Adrenal gland (tissue), 12 donors: Measurements from ENCODE around the gene GSK3B. TPM values are rescaled to one million over a fixed set of nuclear protein-coding genes. Genes with fewer than 3 reads are reported as not detected.

Source experiments
- DNase-seq, 7 donors: peaks; one replicate each; pipeline ENCODE4 v3.0.0-alpha.2; 2019 to 2020
- H3K27ac ChIP-seq, 5 donors: fragments of 200-600 bp; sonication (generic) in 4 of 5; 1 replicate in 3 of 5; 2 replicates in 2 of 5; pipeline versions ENCODE4 v1.5.1 to v1.8.0; 2016 to 2020; ENCODE audit warnings: mild to moderate bottlenecking in 1 of 5
- H3K27me3 ChIP-seq: fragments of 200-600 bp; 2 replicates; pipeline ENCODE4 v1.8.0; 2021
- H3K36me3 ChIP-seq, 2 donors: fragments of 200-600 bp; replicated peaks in 1 of 2; 1 replicate in 1 of 2; 2 replicates in 1 of 2; pipeline versions ENCODE4 v1.5.1 to v1.8.0; 2018 to 2022
- H3K4me1 ChIP-seq, 2 donors: fragments of 200-600 bp; replicated peaks in 1 of 2; 1 replicate in 1 of 2; 2 replicates in 1 of 2; pipeline versions ENCODE4 v1.5.1 to v1.8.0; 2018 to 2021
- H3K4me3 ChIP-seq, 4 donors: fragments of 200-600 bp; sonication (generic) in 3 of 4; one replicate each; pipeline ENCODE4 v1.5.1; 2016 to 2018
- H3K9me3 ChIP-seq, 3 donors: fragments of 200-600 bp; sonication (generic) in 1 of 3; replicated peaks in 1 of 3; 1 replicate in 2 of 3; 2 replicates in 1 of 3; pipeline versions ENCODE4 v1.5.1 to v1.8.0; 2016 to 2021
- POLR2A ChIP-seq, 2 donors: fragments of 450-650 bp; IDR thresholded peaks; one replicate each; pipeline ENCODE4 v1.6.1; 2017; ENCODE audit warnings: antibody characterized with exemption in 2 of 2, mild to moderate bottlenecking in 2 of 2, moderate library complexity in 1 of 2
- WGBS, 4 donors: extraction: QIAGEN DNeasy Blood & Tissue Kit in 2 of 4; methylation state at CpG; one replicate each; pipeline versions ENCODE4 v1.1.5 to v1.1.7; 2013 to 2017; 5-methylcytosine and 5-hydroxymethylcytosine counted together
- intact Hi-C, 2 donors: fragments of 100-400 bp; cut with DNase I; formaldehyde crosslinking; loops; one replicate each; pipeline versions ENCODE4 v1.14.1 to v1.15.0; 2022 to 2023
- polyA plus RNA-seq, 3 donors: library from polyadenylated mRNA; stranded (reverse); fragments of 200-250 nt in 2 of 3; fragments of 350-450 nt in 1 of 3; fragmentation: Illumina TruSeq in 1 of 3; extraction: RNeasy Lipid Tissue Mini Kit (QIAGEN cat#74804) in 1 of 3; gene quantifications; one replicate each; pipeline ENCODE4 v1.2.3, GENCODE V29; 2013 to 2014
- total RNA-seq, 9 donors: library from RNA; depleted of rRNA in 4 of 9; stranded (reverse); fragments of >200 nt in 4 of 9; fragments of 120-200 nt in 1 of 9; fragmentation: NEBNext Ultra II Directional in 1 of 9; extraction: Animal tissue kit (Norgen Biotek cat#: 25700) in 1 of 9; gene quantifications; one replicate each; pipeline versions ENCODE4 v1.1.0 to v1.2.4, GENCODE V29; 2013 to 2023
- TF ChIP-seq, protein P1 (sequence below), 6 experiments: fragments of 450-650 bp in 4 of 6; fragments of 200-600 bp in 2 of 6; sonication (generic) in 1 of 6; IDR thresholded peaks; 1 replicate in 5 of 6; 2 replicates in 1 of 6; pipeline versions ENCODE4 v1.5.1 to v1.8.0; 2016 to 2021; ENCODE audit warnings: antibody characterized with exemption in 6 of 6, mild to moderate bottlenecking in 2 of 6, moderate library complexity in 1 of 6
- donor health status: healthy with polysubstance abuse.
- donor health status: Bipolar disorder and iron deficiency.
- donor health status: DM: yes; HTN: yes; CAD: no.
- donor health status: DM: no; HTN: no; CAD: no.
- donor health status: DM: no; HTN: no; CAD: no.
- donor health status: DM: yes; HTN: yes; CAD: no.

The GSK3B gene
- total and polyA plus RNA-seq, 12 donors: 10.0 to 63.7 (median 44.8) TPM

DNA sequence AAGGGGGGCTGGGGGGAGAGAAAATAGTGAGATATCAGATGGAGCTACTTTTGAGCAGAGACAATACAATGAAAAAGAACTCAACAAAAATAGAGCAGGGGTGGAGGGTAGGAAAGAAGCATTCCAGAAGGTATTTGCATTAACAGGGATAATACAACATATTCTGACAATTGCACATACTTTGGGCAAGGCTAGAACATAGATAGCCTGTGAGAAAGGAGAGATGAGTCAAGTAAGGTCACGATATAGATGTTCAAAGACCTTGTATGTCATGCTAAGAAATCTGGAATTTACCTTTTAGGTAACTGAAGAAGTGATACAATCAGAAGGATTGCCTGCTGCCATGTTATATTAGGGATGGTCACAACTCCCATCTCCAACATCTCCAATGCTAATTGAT, 155.2 kb downstream of the GSK3B start:
- H3K9me3 ChIP-seq: peaks cover 0 to 4% (median 0%) of the 10 kb centered on the region in 3 donors
- intact Hi-C loops: no loop called here
- no peak for DNase-seq
- no peak overlapping the region for H3K27ac ChIP-seq
- 65 to 83% (median 72%) methylated on average over 1 of the region's 1 CpG for WGBS, 4 donors
- peaks cover 0 to 5% of the 10 kb centered on the region in 2 donors for H3K4me1 ChIP-seq
- no peaks in the 10 kb centered on the region for H3K27me3 ChIP-seq
- H3K36me3 ChIP-seq: no peaks in the 10 kb centered on the region
- H3K4me3 ChIP-seq: no peak overlapping the region
- no peak for TF ChIP-seq POLR2A (IDR thresholded peaks at IDR 0.05)
- TF ChIP-seq, protein P1, sequence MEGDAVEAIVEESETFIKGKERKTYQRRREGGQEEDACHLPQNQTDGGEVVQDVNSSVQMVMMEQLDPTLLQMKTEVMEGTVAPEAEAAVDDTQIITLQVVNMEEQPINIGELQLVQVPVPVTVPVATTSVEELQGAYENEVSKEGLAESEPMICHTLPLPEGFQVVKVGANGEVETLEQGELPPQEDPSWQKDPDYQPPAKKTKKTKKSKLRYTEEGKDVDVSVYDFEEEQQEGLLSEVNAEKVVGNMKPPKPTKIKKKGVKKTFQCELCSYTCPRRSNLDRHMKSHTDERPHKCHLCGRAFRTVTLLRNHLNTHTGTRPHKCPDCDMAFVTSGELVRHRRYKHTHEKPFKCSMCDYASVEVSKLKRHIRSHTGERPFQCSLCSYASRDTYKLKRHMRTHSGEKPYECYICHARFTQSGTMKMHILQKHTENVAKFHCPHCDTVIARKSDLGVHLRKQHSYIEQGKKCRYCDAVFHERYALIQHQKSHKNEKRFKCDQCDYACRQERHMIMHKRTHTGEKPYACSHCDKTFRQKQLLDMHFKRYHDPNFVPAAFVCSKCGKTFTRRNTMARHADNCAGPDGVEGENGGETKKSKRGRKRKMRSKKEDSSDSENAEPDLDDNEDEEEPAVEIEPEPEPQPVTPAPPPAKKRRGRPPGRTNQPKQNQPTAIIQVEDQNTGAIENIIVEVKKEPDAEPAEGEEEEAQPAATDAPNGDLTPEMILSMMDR (IDR thresholded peaks at IDR 0.05): no peak

DNA sequence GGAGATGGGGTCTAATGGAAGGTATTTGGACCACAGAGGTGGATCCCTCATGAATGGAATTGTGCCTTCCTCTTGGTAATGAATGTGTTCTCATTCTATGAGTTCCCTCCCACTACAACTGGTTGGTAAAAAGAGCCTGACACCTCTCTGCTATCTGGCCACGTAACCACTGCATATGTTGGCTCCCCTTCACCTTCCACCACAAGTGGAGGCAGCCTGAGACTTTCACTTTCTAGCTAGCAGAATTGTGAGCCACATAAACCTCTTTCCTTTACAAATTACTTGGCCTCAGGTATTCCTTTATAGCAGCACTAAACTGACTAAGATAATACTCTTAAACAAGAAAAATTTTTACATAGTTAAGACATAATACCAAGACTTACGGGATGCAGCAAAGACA, 157.0 kb downstream of the GSK3B start:
- Histone ChIP-seq H3K4me3 (no peak overlapping the region), H3K9me3 (peaks cover 0 to 4% (median 0%) of the 10 kb centered on the region in 3 donors), H3K36me3 (no peaks in the 10 kb centered on the region), H3K27me3 (no peaks in the 10 kb centered on the region), H3K4me1 (peaks cover 0 to 5% of the 10 kb centered on the region in 2 donors), H3K27ac (no peak overlapping the region)
- intact Hi-C loops: no loop called here
- TF ChIP-seq POLR2A (IDR thresholded peaks at IDR 0.05): no peak
- TF ChIP-seq, protein P1 (IDR thresholded peaks at IDR 0.05): no peak
- 83 to 94% (median 88%) methylated on average over 2 of the region's 2 CpGs for WGBS, 4 donors
- DNase-seq: no peak

DNA sequence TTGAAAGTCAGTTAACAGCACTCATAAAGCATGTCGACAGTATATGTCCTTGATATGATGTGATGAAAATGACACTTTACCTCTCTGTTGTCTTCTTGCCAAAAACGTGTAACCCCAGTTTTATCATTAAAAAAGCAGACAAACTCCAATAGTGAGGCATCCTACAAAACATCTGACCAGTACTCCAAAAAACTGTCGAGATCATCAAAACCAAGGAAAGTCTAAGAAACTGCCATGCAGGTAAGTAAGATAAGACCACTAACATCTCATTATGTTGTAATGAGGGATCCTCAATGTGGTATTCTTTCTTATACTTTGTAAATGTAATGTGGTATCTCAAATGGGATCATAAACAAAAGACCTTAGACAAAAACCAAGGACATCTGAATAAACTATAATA, 160.0 kb downstream of the GSK3B start:
- Histone ChIP-seq H3K4me1 (peaks cover 0 to 5% of the 10 kb centered on the region in 2 donors), H3K36me3 (no peaks in the 10 kb centered on the region), H3K27ac (no peak overlapping the region), H3K27me3 (no peaks in the 10 kb centered on the region), H3K4me3 (no peak overlapping the region), H3K9me3 (peaks cover 0 to 4% (median 0%) of the 10 kb centered on the region in 3 donors)
- intact Hi-C loops: no loop called here
- DNase-seq: no peak
- TF ChIP-seq, protein P1 (IDR thresholded peaks at IDR 0.05): no peak
- WGBS, 4 donors: 60 to 71% (median 68%) methylated on average over 3 of the region's 3 CpGs

DNA sequence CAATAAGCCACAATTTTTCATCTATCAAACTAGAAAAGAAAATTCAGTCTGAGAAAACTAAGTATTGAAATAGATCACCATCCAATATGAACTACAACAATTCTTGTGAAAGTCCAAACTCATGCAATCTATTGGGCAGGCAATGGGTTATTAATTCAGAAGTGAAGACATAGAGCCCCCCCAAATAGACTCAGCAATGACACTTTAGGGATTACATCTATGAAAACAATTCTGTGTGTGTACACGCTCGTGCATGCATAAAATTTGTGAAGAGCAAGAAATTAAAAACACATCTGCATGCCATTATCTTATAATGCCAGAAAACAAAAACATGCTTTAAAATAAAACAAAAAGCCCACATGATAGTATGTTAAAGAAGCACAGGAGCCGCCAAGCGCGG, 161.0 kb downstream of the GSK3B start:
- no peaks in the 10 kb centered on the region for H3K27me3 ChIP-seq
- H3K36me3 ChIP-seq: no peaks in the 10 kb centered on the region
- 94 to 97% (median 96%) methylated on average over 5 of the region's 5 CpGs for WGBS, 4 donors
- TF ChIP-seq POLR2A (IDR thresholded peaks at IDR 0.05): no peak
- TF ChIP-seq, protein P1 (IDR thresholded peaks at IDR 0.05): no peak
- intact Hi-C loops: no loop called here
- no peak for DNase-seq
- H3K27ac ChIP-seq: no peak overlapping the region
- peaks cover 0 to 5% of the 10 kb centered on the region in 2 donors for H3K4me1 ChIP-seq
- H3K4me3 ChIP-seq: no peak overlapping the region
- H3K9me3 ChIP-seq: peaks cover 0 to 4% (median 0%) of the 10 kb centered on the region in 3 donors
